ENCODE results near the gene ENPP1.

GRCh38 chr6:131877999-131878789, 70.4 kb downstream of the ENPP1 start:
- TF ChIP-seq EZH2 (IDR thresholded peaks at IDR 0.05; ENCODE audit: borderline replicate concordance, low read length) (no peak), CTCF (conservative IDR thresholded peaks at IDR 0.05 in 1 of 2, IDR thresholded peaks at IDR 0.05 in 1 of 2; ENCODE audit: extremely low read depth in 1 of 2, insufficient read depth in 1 of 2, low read depth in 1 of 2, low read length in 2 of 2) (no peak)
